GM10266 (cell line): Measurements from ENCODE around the gene ECE2.

ENCODE experiments used
- DNase-seq: peaks from one replicate; pipeline ENCODE4 v3.0.0; 2012; ENCODE audit errors: extremely low spot score
- CTCF ChIP-seq: IDR thresholded peaks from 2 replicates; pipeline ENCODE4 v1.5.1; 2012; ENCODE audit warnings: mild to moderate bottlenecking, low read depth; ENCODE audit not compliant: control insufficient read depth, insufficient read depth; ENCODE audit errors: missing control alignments

The ECE2 gene

GRCh38 chr3:184327171-184327570 is 51.3 kb downstream of the ECE2 start:
- DNase-seq = no peak
- no peak for TF ChIP-seq CTCF

- DNase-seq = no peak
- no peak for TF ChIP-seq CTCF
These were observed 52.7 kb downstream of the ECE2 start for GRCh38 chr3:184328516-184328915.

- DNase-seq = no peak
- TF ChIP-seq CTCF = no peak
These were observed 56.7 kb downstream of the ECE2 start for GRCh38 chr3:184332370-184333090.

- DNase-seq = no peak
- TF ChIP-seq CTCF = no peak
These were observed 57.4 kb downstream of the ECE2 start for GRCh38 chr3:184333190-184333589.

GRCh38 chr3:184333700-184334099 is 57.9 kb downstream of the ECE2 start:
- no peak for DNase-seq
- no peak for TF ChIP-seq CTCF

- TF ChIP-seq CTCF = no peak
- no peak for DNase-seq
These were observed 58.8 kb downstream of the ECE2 start for GRCh38 chr3:184334470-184335158.

GRCh38 chr3:184335291-184335660 is 59.5 kb downstream of the ECE2 start:
- no peak for DNase-seq
- TF ChIP-seq CTCF = no peak
